Measurements from ENCODE around the gene BET1.

BET1 gene

DNA sequence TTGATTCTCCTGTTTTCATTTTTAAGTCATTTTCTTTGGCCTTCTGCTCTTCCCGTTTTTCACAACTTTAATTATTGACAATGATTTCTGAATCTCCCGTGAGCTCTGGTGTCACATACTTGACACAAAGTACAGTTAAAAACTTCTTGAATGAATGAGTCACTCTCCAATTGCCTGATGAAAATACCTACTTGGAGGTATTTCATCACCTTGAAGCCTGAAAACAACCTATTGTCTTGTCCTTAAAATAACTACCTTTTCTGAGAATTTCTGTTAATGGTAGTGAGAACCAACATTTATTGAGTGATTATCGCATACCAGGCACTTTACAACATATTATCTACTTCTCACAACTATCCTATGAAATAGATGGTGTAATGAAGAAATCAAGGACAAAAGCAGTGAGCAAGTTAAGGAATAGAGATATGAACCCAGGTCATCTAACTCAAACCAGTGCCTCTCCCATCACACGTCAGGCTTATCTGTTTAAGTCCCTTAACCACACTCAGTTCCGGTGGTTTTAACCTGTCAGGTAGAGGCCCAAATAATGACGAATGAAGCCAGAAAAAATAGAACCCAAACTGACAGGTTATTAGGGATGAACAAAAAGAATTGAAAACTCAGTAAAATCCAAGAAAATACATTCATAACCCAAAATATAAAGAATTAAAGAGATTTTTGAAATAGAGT, 11.6 kb downstream of the BET1 start:
- no peak for TF ChIP-seq CTCF (conservative IDR thresholded peaks at IDR 0.05)
- no peak overlapping the region for H3K27ac ChIP-seq

GRCh38 chr7:93987297-93987696, 16.9 kb downstream of the BET1 start:
- no peak overlapping the region for H3K27ac ChIP-seq
- TF ChIP-seq CTCF (conservative IDR thresholded peaks at IDR 0.05), result no peak

DNA sequence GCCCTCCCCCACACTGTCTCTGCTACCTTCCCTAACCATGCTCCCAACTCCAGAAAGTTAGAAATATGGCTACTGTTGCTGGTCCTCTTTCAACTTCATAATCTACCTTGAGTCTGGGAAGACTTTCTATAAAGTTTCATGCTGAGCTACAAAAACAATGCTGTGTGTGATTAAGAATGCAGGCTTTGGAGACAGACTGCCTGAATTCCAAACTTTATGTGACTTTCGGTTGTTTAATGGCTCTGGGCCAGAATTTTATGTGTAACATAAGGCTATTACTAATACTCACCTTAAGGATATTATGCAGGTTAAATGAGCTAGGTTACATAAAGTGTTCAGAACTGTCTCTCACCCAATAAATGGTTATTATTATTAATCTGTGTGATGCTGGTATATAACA, 19.1 kb downstream of the BET1 start:
- no peak for TF ChIP-seq CTCF (conservative IDR thresholded peaks at IDR 0.05)
- no peak overlapping the region for H3K27ac ChIP-seq

DNA sequence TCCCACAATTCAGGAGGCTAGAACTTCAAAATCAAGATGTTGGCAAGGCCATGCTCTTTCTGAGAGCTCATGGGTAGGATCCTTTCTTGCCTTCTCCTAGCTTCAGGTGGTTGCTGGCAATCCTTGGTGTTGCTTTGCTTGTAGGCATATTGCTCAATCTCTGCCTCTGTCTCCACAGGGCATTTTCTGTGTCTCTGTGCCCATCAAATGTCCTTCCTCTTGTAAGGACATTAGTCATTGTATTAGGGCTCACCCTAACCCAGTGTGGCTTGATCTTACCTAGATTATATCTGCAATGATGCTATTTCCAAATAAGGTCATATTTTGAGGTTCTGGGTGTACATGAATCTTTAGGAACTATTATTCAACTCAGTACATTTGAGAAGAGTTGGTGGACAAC, 20.1 kb downstream of the BET1 start:
- no peak for TF ChIP-seq CTCF (conservative IDR thresholded peaks at IDR 0.05)
- H3K27ac ChIP-seq, result no peak overlapping the region

GRCh38 chr7:93981480-93981874, 22.7 kb downstream of the BET1 start:
- no peak overlapping the region for H3K27ac ChIP-seq
- TF ChIP-seq CTCF (conservative IDR thresholded peaks at IDR 0.05), result no peak

DNA sequence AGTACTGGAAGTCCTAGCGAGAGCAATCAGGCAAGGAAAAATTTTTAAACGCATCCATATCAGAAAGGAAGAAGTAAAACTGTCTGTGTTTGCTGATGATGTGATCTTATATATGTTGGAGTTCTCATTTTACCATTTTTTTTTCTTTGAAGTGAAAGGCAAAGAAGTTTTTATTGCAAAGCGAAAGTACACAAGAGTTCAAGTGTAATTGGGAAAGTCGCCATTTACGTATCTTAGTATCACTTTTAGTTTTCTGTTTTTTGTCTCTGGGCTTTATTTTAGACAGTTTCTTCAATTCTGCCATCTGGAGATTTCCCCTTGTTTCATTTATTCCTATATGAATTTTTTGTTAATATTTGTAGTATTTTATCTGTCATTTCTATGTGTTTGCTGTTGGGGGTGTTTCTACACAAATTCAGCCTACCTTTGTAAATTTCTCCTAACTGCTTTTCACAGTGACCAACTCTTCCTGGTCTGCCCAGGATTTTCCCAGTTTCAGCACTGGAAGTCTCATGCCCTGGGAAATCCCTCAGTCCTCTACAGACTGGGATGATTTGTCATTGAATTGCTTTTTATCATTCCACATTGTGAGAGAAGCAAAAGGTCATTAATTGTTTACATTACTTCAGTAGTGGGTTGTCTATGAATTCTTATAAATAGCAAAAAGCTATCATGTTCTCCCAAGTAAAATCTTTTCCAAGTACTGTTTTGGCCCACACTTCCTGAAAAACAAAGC, 23.2 kb downstream of the BET1 start:
- H3K27ac ChIP-seq, result no peak overlapping the region

More for the DNA sequence above, 23.2 kb downstream of the BET1 start:
- no peak for TF ChIP-seq CTCF (conservative IDR thresholded peaks at IDR 0.05)
